HEK293 (cell line): Measurements from ENCODE around the gene SNCG.
"Not testable (repeated sequence)": the region's sequence is repeated elsewhere in the genome, so short reads cannot be mapped to it uniquely, and the experiment has no call there.

Experiments
- CTCF ChIA-PET: fragments of 350-600 bp; formaldehyde crosslinking; extraction: SDS; loops from one replicate; lab custom pipeline; 2021; ENCODE audit warnings: antibody characterized with exemption; lab: Yijun Ruan, JAX
- POLR2A ChIA-PET: fragments of 300-600 bp; formaldehyde crosslinking; extraction: SDS; loops from one replicate; lab custom pipeline; 2020; ENCODE audit warnings: antibody characterized with exemption, inconsistent platforms; lab: Yijun Ruan, JAX
- H3K27ac ChIP-seq: fragments of 200-500 bp; sonication (Bioruptor generic); 2 replicates; pipeline ENCODE4 v1.5.1; 2014; ENCODE audit warnings: low read depth, low read length, control low read depth, inconsistent platforms; ENCODE audit errors: extremely low read depth
- H3K36me3 ChIP-seq, 2 experiments: fragments of 200-500 bp in 1 of 2; sonication (Bioruptor generic) in 1 of 2; 1 replicate in 1 of 2; 2 replicates in 1 of 2; pipeline ENCODE4 v1.5.1; 2014 to 2017; ENCODE audit warnings: inconsistent platforms in 2 of 2, low read length in 2 of 2; ENCODE audit not compliant: control insufficient read depth in 2 of 2, insufficient read depth in 1 of 2
- H3K4me1 ChIP-seq: fragments of 200-500 bp; sonication (Bioruptor generic); 2 replicates; pipeline ENCODE4 v1.5.1; 2014; ENCODE audit warnings: mild to moderate bottlenecking, low read length, inconsistent platforms; ENCODE audit not compliant: control insufficient read depth, insufficient read depth
- H3K4me3 ChIP-seq: 2 replicates; pipeline ENCODE4 v1.5.1; 2011; ENCODE audit warnings: low read depth, mild to moderate bottlenecking, control low read depth, low read length, moderate library complexity
- H3K9me3 ChIP-seq: fragments of 200-500 bp; sonication (Bioruptor generic); 2 replicates; pipeline ENCODE4 v1.5.1; 2014; ENCODE audit warnings: low read depth, low read length, inconsistent platforms; ENCODE audit not compliant: control insufficient read depth, insufficient read depth
- BCL11A ChIP-seq: fragments of 450-650 bp; formaldehyde crosslinking; IDR thresholded peaks from 2 replicates; pipeline ENCODE4 v1.5.1; 2016; ENCODE audit warnings: low read depth, missing biosample characterization, missing genetic modification characterization
- GLI2 ChIP-seq: fragments of 450-650 bp; formaldehyde crosslinking; IDR thresholded peaks from 2 replicates; pipeline ENCODE4; 2017; ENCODE audit warnings: missing biosample characterization, missing genetic modification characterization, low read depth, borderline replicate concordance
- GLI4 ChIP-seq: fragments of 450-650 bp; formaldehyde crosslinking; IDR thresholded peaks from 2 replicates; pipeline ENCODE4 v1.5.1; 2016; ENCODE audit warnings: missing biosample characterization, missing genetic modification characterization
- HOXD13 ChIP-seq: sonication (generic); formaldehyde crosslinking; IDR thresholded peaks from 2 replicates; pipeline ENCODE4 v1.8.0; 2022; ENCODE audit warnings: missing genetic modification reagents, borderline replicate concordance
- KLF1 ChIP-seq: fragments of 450-650 bp; formaldehyde crosslinking; IDR thresholded peaks from 2 replicates; pipeline ENCODE4 v1.5.1; 2016; ENCODE audit warnings: missing biosample characterization, missing genetic modification characterization
- MEIS1 ChIP-seq: sonication (generic); formaldehyde crosslinking; IDR thresholded peaks from 2 replicates; pipeline ENCODE4 v1.8.1; 2022; ENCODE audit warnings: missing genetic modification reagents, mild to moderate bottlenecking, borderline replicate concordance
- MYNN ChIP-seq: fragments of 450-650 bp; formaldehyde crosslinking; IDR thresholded peaks from 2 replicates; pipeline ENCODE4 v1.5.1; 2016; ENCODE audit warnings: missing biosample characterization, missing genetic modification characterization, borderline replicate concordance
- MZF1 ChIP-seq: fragments of 450-650 bp; formaldehyde crosslinking; IDR thresholded peaks from 2 replicates; pipeline ENCODE4 v1.5.1; 2017; ENCODE audit warnings: missing biosample characterization, missing genetic modification characterization, borderline replicate concordance
- ZBTB48 ChIP-seq: fragments of 450-650 bp; formaldehyde crosslinking; IDR thresholded peaks from 2 replicates; pipeline ENCODE4 v1.5.1; 2016; ENCODE audit warnings: missing biosample characterization, missing genetic modification characterization
- ZBTB7A ChIP-seq: fragments of 450-650 bp; formaldehyde crosslinking; IDR thresholded peaks from 2 replicates; pipeline ENCODE4 v1.5.1; 2016; ENCODE audit warnings: low read depth, missing biosample characterization, missing genetic modification characterization
- ZBTB8A ChIP-seq: fragments of 450-650 bp; formaldehyde crosslinking; IDR thresholded peaks from 2 replicates; pipeline ENCODE4 v1.5.1; 2016; ENCODE audit warnings: missing biosample characterization, missing genetic modification characterization
- ZEB2 ChIP-seq: fragments of 450-650 bp; formaldehyde crosslinking; IDR thresholded peaks from 2 replicates; pipeline ENCODE4 v1.5.1; 2016; ENCODE audit warnings: missing biosample characterization, missing genetic modification characterization
- ZNF157 ChIP-seq: fragments of 450-650 bp; formaldehyde crosslinking; IDR thresholded peaks from 2 replicates; pipeline ENCODE4 v1.5.1; 2016; ENCODE audit warnings: missing biosample characterization, missing genetic modification characterization
- ZNF184 ChIP-seq: fragments of 450-650 bp; IDR thresholded peaks from 2 replicates; pipeline ENCODE4 v1.5.1; 2018; ENCODE audit warnings: missing biosample characterization, mild to moderate bottlenecking, missing genetic modification characterization
- ZNF202 ChIP-seq: fragments of 450-650 bp; formaldehyde crosslinking; IDR thresholded peaks from 2 replicates; pipeline ENCODE4 v1.5.1; 2016; ENCODE audit warnings: missing biosample characterization, missing genetic modification characterization, borderline replicate concordance
- ZNF239 ChIP-seq: fragments of 450-650 bp; formaldehyde crosslinking; IDR thresholded peaks from 2 replicates; pipeline ENCODE4 v1.5.1; 2016; ENCODE audit warnings: missing biosample characterization, missing genetic modification characterization
- ZNF292 ChIP-seq: fragments of 450-650 bp; formaldehyde crosslinking; IDR thresholded peaks from 2 replicates; pipeline ENCODE4 v1.5.1; 2016; ENCODE audit warnings: low read depth, missing biosample characterization, missing genetic modification characterization, borderline replicate concordance
- ZNF354C ChIP-seq: fragments of 450-650 bp; formaldehyde crosslinking; IDR thresholded peaks from 2 replicates; pipeline ENCODE4 v1.5.1; 2016; ENCODE audit warnings: missing biosample characterization, missing genetic modification characterization, low read depth, borderline replicate concordance
- ZNF391 ChIP-seq: fragments of 450-650 bp; formaldehyde crosslinking; IDR thresholded peaks from 2 replicates; pipeline ENCODE4 v1.5.1; 2016; ENCODE audit warnings: low read depth, missing biosample characterization, missing genetic modification characterization, borderline replicate concordance
- ZNF394 ChIP-seq: fragments of 450-650 bp; formaldehyde crosslinking; IDR thresholded peaks from 2 replicates; pipeline ENCODE4 v1.5.1; 2016; ENCODE audit warnings: missing biosample characterization, missing genetic modification characterization, mild to moderate bottlenecking, moderate library complexity, borderline replicate concordance
- ZNF521 ChIP-seq: fragments of 450-650 bp; formaldehyde crosslinking; IDR thresholded peaks from 2 replicates; pipeline ENCODE4 v1.5.1; 2017; ENCODE audit warnings: missing biosample characterization, mild to moderate bottlenecking, missing genetic modification characterization
- ZNF529 ChIP-seq: fragments of 450-650 bp; formaldehyde crosslinking; IDR thresholded peaks from 2 replicates; pipeline ENCODE4 v1.5.1; 2017; ENCODE audit warnings: missing genetic modification characterization, missing biosample characterization; ENCODE audit not compliant: insufficient replicate concordance
- ZNF791 ChIP-seq: fragments of 450-650 bp; formaldehyde crosslinking; IDR thresholded peaks from 2 replicates; pipeline ENCODE4 v1.5.1; 2016; ENCODE audit warnings: missing biosample characterization, missing genetic modification characterization
- ZNF843 ChIP-seq: fragments of 450-650 bp; formaldehyde crosslinking; IDR thresholded peaks from 2 replicates; pipeline ENCODE4 v1.5.1; 2016; ENCODE audit warnings: missing biosample characterization, missing genetic modification characterization
- ZSCAN18 ChIP-seq: fragments of 450-650 bp; formaldehyde crosslinking; IDR thresholded peaks from 2 replicates; pipeline ENCODE4 v1.5.1; 2016; ENCODE audit warnings: missing biosample characterization, missing genetic modification characterization
- ZXDB ChIP-seq: fragments of 450-650 bp; formaldehyde crosslinking; IDR thresholded peaks from 2 replicates; pipeline ENCODE4 v1.5.1; 2016; ENCODE audit warnings: missing biosample characterization, missing genetic modification characterization
- TF ChIP-seq, protein P1 (sequence below): fragments of 450-650 bp; formaldehyde crosslinking; IDR thresholded peaks from 2 replicates; pipeline ENCODE4 v1.5.1; 2016; ENCODE audit warnings: missing biosample characterization, missing genetic modification characterization, low read depth

Gene SNCG

DNA sequence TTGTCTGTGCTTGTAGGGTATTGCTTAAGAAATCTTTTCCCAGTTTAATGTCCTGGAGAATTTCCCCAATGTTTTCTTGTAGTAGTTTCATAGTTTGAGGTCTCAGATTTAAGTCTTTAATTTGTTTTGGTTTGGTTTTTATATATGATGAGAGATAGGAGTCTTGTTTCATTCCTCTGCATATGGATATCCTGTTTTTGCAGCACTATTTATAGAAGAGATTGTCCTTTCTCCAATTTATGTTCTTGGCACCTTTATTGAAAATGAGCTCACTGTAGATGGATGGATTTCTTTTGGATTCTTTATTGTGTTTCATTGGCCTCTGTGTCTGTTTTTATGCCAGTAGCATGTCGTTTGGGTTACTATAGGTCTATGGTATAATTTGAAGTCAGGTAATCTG is 30.1 kb downstream of the SNCG start (continued):
- TF ChIP-seq ZSCAN18 (no peak), ZNF843 (tag by site-specific recombination) (peak; percentile 82), ZNF791 (tag by site-specific recombination) (no peak), ZNF157 (tag by site-specific recombination) (no peak)

DNA sequence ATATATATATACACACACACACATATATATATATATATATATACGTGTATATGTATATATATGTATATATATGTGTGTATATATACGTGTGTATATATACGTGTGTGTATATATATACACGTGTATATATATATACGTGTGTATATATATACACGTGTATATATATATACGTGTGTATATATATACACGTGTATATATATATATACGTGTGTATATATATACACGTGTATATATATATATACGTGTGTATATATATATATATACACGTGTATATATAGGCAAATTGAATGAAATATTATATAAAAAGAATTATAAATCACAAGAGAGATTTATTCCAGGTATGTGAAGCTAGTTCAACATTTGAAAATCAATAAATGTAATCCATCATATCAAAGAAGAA is 33.0 kb downstream of the SNCG start:
- H3K4me3 ChIP-seq, CTCF ChIA-PET, H3K9me3 ChIP-seq, H3K36me3 ChIP-seq, POLR2A ChIA-PET, H3K4me1 ChIP-seq, H3K27ac ChIP-seq: not testable (repeated sequence)

- peaks cover 7% of the 10 kb centered on the region; the same call in 1 of the 2 replicates for H3K4me1 ChIP-seq
- no peaks in the 10 kb centered on the region for H3K36me3 ChIP-seq
- TF ChIP-seq ZNF184 (no peak), ZNF239 (tag by site-specific recombination) (no peak), ZNF354C (tag by site-specific recombination) (no peak), KLF1 (no peak), MYNN (tag by site-specific recombination) (no peak), ZNF394 (tag by site-specific recombination) (no peak), ZNF529 (no peak), ZNF391 (no peak), GLI4 (tag by site-specific recombination) (no peak), ZNF292 (tag by site-specific recombination) (no peak), ZNF202 (tag by site-specific recombination) (no peak), ZEB2 (no peak), BCL11A (tag by site-specific recombination) (no peak)
- TF ChIP-seq, protein P1, sequence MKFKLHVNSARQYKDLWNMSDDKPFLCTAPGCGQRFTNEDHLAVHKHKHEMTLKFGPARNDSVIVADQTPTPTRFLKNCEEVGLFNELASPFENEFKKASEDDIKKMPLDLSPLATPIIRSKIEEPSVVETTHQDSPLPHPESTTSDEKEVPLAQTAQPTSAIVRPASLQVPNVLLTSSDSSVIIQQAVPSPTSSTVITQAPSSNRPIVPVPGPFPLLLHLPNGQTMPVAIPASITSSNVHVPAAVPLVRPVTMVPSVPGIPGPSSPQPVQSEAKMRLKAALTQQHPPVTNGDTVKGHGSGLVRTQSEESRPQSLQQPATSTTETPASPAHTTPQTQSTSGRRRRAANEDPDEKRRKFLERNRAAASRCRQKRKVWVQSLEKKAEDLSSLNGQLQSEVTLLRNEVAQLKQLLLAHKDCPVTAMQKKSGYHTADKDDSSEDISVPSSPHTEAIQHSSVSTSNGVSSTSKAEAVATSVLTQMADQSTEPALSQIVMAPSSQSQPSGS, result no peak
- no peaks in the 10 kb centered on the region for H3K9me3 ChIP-seq
- ChIA-PET CTCF (no interaction called here), POLR2A (no interaction called here)
- H3K4me3 ChIP-seq, result no peak overlapping the region
- no peak overlapping the region for H3K27ac ChIP-seq
Observed at GRCh38 chr10:86992456-86992855, 34.1 kb downstream of the SNCG start.

DNA sequence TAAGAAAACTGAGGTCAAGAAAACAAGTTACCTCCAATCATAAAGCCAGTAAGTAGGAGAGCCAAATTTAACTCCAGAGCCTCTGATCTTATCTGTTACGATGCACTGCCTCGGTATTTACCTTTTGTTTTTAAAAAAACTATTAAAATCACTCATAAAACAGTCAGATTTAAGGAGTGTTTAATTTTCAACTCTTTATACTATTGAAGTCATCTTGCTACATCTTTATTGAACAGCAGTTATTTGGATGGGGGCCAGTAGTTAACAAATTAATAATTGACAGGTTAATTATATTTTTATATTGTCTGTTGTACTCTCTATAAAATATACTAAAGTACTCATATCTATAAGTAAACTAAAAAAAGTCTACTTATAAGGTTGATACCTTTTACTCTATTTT is 34.5 kb downstream of the SNCG start:
- no peak overlapping the region for H3K27ac ChIP-seq
- no peak overlapping the region for H3K4me3 ChIP-seq
- ChIA-PET POLR2A (no interaction called here), CTCF (no interaction called here)
- H3K36me3 ChIP-seq, result no peaks in the 10 kb centered on the region
- no peak for TF ChIP-seq GLI2
- TF ChIP-seq HOXD13 (CRISPR knock-in tag), result no peak
- TF ChIP-seq MEIS1 (CRISPR knock-in tag), result no peak
- no peak for TF ChIP-seq ZBTB48 (tag by site-specific recombination)
- TF ChIP-seq ZBTB8A (tag by site-specific recombination), result no peak
- TF ChIP-seq ZNF521, result no peak
- TF ChIP-seq ZXDB (tag by site-specific recombination), result no peak
- TF ChIP-seq ZNF239 (tag by site-specific recombination), result no peak
- TF ChIP-seq MZF1 (tag by site-specific recombination), result no peak
- TF ChIP-seq ZNF529, result no peak
- no peak for TF ChIP-seq ZBTB7A (tag by site-specific recombination)
- peaks cover 7% of the 10 kb centered on the region; the same call in 1 of the 2 replicates for H3K4me1 ChIP-seq
- no peaks in the 10 kb centered on the region for H3K9me3 ChIP-seq

- H3K4me1 ChIP-seq, H3K9me3 ChIP-seq, H3K4me3 ChIP-seq, H3K27ac ChIP-seq, CTCF ChIA-PET, H3K36me3 ChIP-seq, POLR2A ChIA-PET: not testable (repeated sequence)
Observed at GRCh38 chr10:86999802-87000403, 41.5 kb downstream of the SNCG start.
